GM20431 (cell line): ENCODE measurements around the gene LAMA2.

Experiments used
- in situ Hi-C: fragments of 300-500 bp; cut with MseI, MboI; formaldehyde crosslinking; loops from one replicate; pipeline ENCODE4 v1.15.0; 2020; ENCODE audit warnings: low sequenced_read_pairs; ENCODE audit not compliant: unreplicated experiment

The LAMA2 gene

GRCh38 chr6:129523816-129524215, 640.9 kb downstream of the LAMA2 start:
- in situ Hi-C loops: no loop called here

DNA sequence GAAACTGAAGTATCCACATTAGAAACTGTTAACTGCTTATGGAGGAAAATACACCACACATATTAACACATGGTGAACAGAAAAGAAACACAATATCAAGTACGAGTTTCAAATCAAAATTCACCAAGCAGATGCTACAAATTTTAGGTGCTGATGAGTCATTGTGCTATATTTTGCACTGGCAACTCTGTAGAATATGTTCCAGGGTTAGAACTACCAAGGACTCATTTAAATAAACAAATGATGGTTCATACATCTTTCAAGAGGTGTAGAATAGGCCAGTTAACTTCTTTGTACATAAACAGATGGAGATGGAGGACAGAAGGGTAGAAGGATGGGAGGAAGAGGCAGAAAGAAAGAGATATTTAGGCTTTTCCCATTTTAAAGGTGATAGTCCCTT, 642.1 kb downstream of the LAMA2 start:
- in situ Hi-C loops: no loop called here

- in situ Hi-C loops: no loop called here
These were observed 652.0 kb downstream of the LAMA2 start for GRCh38 chr6:129534926-129535325.

GRCh38 chr6:129536271-129536670, 653.3 kb downstream of the LAMA2 start:
- in situ Hi-C loops: no loop called here

DNA sequence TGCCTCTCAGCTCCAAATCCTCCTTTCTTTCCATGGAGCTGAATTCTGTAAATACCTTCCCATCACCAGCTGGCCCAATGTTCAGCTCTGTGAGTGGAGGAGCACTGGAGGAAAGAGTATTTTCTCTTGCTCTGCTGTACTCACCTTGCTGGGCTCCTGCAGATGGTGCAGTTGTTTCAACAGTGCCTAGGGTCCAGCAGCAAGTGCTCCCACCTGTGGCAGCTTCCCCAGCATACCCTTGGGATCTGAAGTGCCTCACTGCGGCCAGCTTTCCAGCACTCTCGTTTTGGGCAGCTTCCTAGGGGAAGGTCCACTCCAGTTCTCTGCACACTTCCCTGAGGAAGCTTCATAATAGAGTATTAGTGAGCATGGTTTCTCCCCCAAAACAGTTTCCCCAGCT, 656.1 kb downstream of the LAMA2 start:
- in situ Hi-C loops: no loop called here

DNA sequence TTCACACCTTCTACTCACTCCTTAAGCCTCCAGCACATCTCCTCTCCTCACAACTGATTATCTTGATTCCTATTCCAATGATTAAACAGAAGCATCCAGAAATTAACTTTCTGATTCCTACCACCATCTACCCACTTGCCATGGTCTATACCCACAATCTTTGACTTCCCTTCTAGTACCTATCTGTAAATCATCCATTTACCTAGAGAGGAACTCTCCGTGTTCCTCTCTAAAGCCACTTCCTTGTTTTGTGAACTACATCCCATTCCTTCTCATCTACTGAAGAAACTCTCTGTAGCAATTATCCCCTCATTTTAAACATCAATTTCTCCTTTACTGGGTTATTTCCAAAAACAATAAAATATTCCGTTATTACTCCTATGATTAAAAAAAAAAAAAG, 659.8 kb downstream of the LAMA2 start:
- in situ Hi-C loops: no loop called here

GRCh38 chr6:129543981-129544380, 661.0 kb downstream of the LAMA2 start:
- in situ Hi-C loops: no loop called here

GRCh38 chr6:129544892-129545612, 662.1 kb downstream of the LAMA2 start:
- in situ Hi-C loops: no loop called here

DNA sequence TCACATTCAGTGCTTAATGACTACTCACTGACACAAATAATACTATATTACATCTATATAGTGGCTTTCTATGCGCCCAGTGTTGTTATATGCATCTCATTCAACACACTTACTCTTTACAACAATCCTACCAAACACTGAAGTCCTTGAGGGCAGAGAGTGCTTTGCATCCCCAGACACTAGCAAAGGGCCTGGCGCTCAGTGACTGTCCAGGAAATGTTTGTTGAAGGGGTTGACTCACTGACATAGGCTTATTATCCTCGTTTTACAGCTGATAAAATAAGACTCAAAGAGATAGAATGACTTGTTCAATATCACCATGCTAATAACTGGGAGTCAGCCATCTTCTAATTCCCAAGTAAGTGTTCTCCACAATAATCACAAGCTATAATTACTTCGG, 663.8 kb downstream of the LAMA2 start:
- in situ Hi-C loops: no loop called here

GRCh38 chr6:129551486-129551885, 668.5 kb downstream of the LAMA2 start:
- in situ Hi-C loops: no loop called here

- in situ Hi-C loops: no loop called here
These were observed 669.5 kb downstream of the LAMA2 start for GRCh38 chr6:129552413-129552812.

DNA sequence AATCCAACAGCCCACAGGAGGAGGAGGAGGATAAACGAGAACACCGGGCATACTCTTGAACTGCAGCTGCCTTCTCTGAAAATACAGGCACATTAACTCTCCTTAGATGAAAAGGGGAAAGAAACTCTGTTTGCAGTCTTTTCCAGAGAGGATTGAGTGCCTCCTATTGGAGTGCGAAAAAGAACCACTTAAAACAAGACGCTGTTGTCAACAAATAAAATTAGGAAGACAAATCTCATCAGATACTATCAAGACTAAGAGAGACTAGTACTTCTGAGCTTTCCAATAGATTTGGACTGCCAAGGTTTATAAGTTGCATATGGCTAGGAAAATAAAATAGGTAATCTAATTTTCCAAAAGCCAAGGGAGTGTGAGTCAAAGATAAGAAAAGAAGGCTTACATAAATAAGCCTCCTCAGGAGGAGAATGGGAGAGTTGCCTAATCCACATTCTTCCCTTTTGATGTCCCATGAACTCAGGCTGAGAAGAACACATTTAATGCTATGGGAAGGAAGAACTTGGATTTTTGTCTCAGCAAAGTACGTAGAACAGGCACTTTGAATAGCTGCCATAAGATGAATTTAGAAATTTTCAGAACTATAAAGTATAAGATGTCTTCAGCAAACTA, 672.4 kb downstream of the LAMA2 start:
- in situ Hi-C loops: no loop called here

- in situ Hi-C loops: no loop called here
These were observed 675.3 kb downstream of the LAMA2 start for GRCh38 chr6:129558248-129558647.

DNA sequence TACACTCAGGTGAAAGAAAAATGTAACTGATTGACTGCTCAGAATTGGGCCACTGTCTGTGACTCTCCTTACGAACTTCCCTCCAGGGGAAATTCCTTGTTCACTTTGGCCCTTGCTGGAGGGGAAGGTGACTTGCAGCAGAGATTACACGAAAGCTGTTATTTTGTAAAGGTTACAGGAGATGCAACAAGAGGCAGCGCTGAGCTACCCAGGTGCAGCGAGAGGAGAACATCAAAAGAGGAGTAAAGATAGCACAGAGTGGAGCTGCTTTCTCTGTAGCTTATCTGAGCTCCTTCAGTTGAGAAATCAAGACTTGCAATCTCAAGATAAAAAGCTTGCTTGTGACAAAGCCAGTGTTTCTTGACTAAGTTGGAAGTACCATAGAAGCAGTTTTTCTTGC, 682.4 kb downstream of the LAMA2 start:
- in situ Hi-C loops: no loop called here

- in situ Hi-C loops: no loop called here
These were observed 682.9 kb downstream of the LAMA2 start for GRCh38 chr6:129565811-129566210.
